ENCODE data around the gene PIP4K2C. TPM values are rescaled to one million over a fixed set of nuclear protein-coding genes. Genes with fewer than 3 reads are reported as not detected.

The PIP4K2C gene
- total and polyA plus RNA-seq, 10 of the 15 experiments (the other 5 are each of a cell fraction or from before 2014, with no cell fraction given) = 4.8 to 25.1 (median 14.9) TPM

DNA sequence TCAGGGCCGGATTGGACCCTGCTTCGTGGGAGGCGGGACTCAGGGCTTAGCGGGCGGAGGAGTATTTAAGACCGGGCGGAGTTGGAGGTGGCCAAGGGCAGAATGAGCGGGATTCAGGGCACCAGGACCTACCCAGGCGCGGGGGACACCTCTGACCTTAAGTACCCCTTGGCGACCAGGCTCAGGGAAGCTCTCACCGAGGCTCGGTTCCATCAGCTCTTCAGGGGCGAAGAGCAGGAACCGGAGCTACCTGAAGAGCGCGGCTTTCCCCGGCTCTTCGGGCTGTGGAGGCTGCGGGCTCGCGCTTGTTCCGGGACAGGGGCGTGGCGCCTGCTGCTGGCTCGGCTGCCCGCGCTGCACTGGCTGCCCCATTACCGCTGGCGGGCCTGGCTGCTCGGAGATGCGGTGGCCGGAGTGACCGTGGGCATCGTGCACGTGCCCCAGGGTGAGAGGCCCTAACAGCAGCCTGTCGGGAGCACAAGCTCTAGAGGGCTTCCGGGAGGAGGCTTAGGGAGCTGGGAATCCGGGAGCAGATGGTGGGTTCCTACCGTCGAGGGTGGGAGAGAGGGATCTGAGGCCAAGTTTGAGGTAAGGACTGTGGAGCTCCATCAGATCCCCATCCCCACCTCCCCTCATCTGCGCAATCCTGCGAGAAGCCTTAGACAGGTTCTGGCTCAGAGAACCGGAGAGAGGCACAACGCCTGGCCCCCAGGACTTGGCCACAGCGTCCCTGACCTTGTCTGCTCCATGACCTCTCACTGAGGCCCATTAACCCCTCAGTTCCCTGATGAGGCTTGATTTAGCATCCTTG is 28.6 kb downstream of the PIP4K2C start (continued):
- TF ChIP-seq, protein P1, sequence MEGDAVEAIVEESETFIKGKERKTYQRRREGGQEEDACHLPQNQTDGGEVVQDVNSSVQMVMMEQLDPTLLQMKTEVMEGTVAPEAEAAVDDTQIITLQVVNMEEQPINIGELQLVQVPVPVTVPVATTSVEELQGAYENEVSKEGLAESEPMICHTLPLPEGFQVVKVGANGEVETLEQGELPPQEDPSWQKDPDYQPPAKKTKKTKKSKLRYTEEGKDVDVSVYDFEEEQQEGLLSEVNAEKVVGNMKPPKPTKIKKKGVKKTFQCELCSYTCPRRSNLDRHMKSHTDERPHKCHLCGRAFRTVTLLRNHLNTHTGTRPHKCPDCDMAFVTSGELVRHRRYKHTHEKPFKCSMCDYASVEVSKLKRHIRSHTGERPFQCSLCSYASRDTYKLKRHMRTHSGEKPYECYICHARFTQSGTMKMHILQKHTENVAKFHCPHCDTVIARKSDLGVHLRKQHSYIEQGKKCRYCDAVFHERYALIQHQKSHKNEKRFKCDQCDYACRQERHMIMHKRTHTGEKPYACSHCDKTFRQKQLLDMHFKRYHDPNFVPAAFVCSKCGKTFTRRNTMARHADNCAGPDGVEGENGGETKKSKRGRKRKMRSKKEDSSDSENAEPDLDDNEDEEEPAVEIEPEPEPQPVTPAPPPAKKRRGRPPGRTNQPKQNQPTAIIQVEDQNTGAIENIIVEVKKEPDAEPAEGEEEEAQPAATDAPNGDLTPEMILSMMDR (IDR thresholded peaks at IDR 0.05 in 2 of 3, conservative IDR thresholded peaks at IDR 0.05 in 1 of 3; ENCODE audit: control insufficient read depth in 2 of 3, extremely low read depth in 1 of 3, insufficient read depth in 1 of 3, low read depth in 3 of 3, low read length in 3 of 3) = no peak
- TF ChIP-seq NR2C2 (IDR thresholded peaks at IDR 0.05; ENCODE audit: borderline replicate concordance, control insufficient read depth, insufficient read length, low read depth) = no peak

DNA sequence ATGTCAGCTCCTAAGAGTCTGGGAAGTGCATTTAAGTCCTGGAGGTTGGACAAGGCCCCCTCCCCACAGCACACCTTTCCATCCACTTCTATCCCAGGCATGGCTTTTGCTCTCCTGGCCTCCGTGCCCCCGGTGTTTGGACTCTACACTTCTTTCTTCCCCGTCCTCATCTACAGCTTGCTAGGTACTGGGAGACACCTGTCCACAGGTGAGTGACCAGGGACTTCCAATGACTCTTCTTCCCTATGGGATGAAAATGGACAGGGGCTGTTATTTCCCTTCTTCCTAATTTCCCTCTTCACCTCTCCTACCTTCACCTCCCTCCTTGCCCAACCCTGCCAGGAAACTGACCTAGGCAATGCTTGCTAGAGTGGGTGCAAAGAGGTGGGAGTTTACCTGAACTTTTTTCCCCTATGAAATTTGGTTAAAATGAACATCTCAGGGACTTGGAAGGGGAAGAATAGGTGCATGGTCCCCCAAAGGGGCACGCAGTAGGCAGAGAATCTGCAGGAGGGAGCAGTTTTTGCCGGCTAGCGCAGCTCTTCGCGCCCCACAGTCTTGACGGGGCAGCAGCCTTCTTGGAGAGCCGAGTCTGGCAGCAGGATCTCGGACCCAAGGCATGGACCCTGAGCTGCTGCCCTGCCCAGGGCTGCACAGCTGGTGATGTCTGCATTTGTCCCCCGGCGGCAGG is 29.4 kb downstream of the PIP4K2C start:
- ChIA-PET SMC1A (ENCODE audit: uncharacterized antibody, unreplicated experiment) (interaction anchor here (0.9 to 1.9 kb wide), 8 partner anchors 27 to 162 kb away, joined by 3 to 7 read pairs (median 4); partner anchors contain the start of gene PIP4K2C), POLR2A (interaction anchor here (1.0 to 1.2 kb wide), 2 partner anchors 9 to 38 kb away, joined by 3 read pairs; partner anchors contain the start of gene ARHGEF25), CTCF (interaction anchor here (0.6 to 7.8 kb wide), 17 partner anchors 9 to 162 kb away, joined by 3 to 119 read pairs (median 5); partner anchors contain the start of genes ARHGEF25, DCTN2 and PIP4K2C), RAD21 (ENCODE audit: unreplicated experiment) (interaction anchor here (1.1 to 2.9 kb wide), 2 partner anchors 37 to 161 kb away, joined by 4 to 28 read pairs; partner anchors contain the start of gene GLI1)
- no TSS peak for BruUV-seq (replicated peaks)
- 10% methylated on average over 13 of the region's 13 CpGs for WGBS (ENCODE audit: insufficient coverage, insufficient replicate concordance, low lambda C conversion rate, missing lambda C conversion rate)
- peaks cover 24 to 25% of the 10 kb centered on the region in 2 experiments; a peak in 3 of 4 replicates for H3K27me3 ChIP-seq (replicated peaks in 1 of 2; ENCODE audit: control insufficient read depth in 2 of 2, insufficient read depth in 2 of 2, low read length in 1 of 2)
- intact Hi-C loops (cut with micrococcal nuclease; ENCODE audit: unreplicated experiment) = loop anchor here (5.0 kb wide), 1 partner anchor 163 kb away; the partner anchor contains the start of genes GLI1 and INHBE
- ATAC-seq (no peak), FAIRE-seq (no peak), DNase-seq (ENCODE audit: low read depth, low spot score) (no peak)
- H3K9ac ChIP-seq (ENCODE audit: control insufficient read depth, insufficient read depth, low read length) = no peak overlapping the region
- H3K79me2 ChIP-seq (ENCODE audit: control insufficient read depth, insufficient read depth, low read length) = no peaks in the 10 kb centered on the region
- no peak overlapping the region for H2AFZ ChIP-seq (ENCODE audit: control insufficient read depth, low read depth, low read length)
- no peak overlapping the region for H3K4me2 ChIP-seq (ENCODE audit: control insufficient read depth, insufficient read depth)
- H3K4me3 ChIP-seq = no peak overlapping the region
- in situ Hi-C loops (cut with MboI) = no loop called here
- H3K36me3 ChIP-seq (ENCODE audit: control insufficient read depth in 2 of 2, insufficient read depth in 2 of 2, low read length in 1 of 2) = no peaks in the 10 kb centered on the region
- H3K9me3 ChIP-seq (replicated peaks; ENCODE audit: control insufficient read depth, insufficient read depth, low read length) = no peaks in the 10 kb centered on the region
- no peak overlapping the region for H3K27ac ChIP-seq (ENCODE audit: control insufficient read depth, insufficient read depth)
- H3K4me1 ChIP-seq (ENCODE audit: control insufficient read depth, insufficient read depth, low read length) = peaks cover 6% of the 10 kb centered on the region
- no peaks in the 10 kb centered on the region for H4K20me1 ChIP-seq (ENCODE audit: control insufficient read depth, insufficient read depth)
- TF ChIP-seq IRF4 (IDR thresholded peaks at IDR 0.05; ENCODE audit: low read depth, low read length) (no peak), MYB (IDR thresholded peaks at IDR 0.05; ENCODE audit: borderline replicate concordance, low read depth, low read length) (no peak), ASH2L (IDR thresholded peaks at IDR 0.05; ENCODE audit: borderline replicate concordance, low read depth) (no peak), GATAD2B (conservative IDR thresholded peaks at IDR 0.05; ENCODE audit: low read depth) (no peak), EGR1 (IDR thresholded peaks at IDR 0.05; ENCODE audit: borderline replicate concordance in 1 of 2, low read depth in 2 of 2, low read length in 2 of 2) (no peak), RELA (IDR thresholded peaks at IDR 0.05; ENCODE audit: borderline replicate concordance, partially characterized antibody) (no peak), HDGF (IDR thresholded peaks at IDR 0.05) (no peak), ATF7 (IDR thresholded peaks at IDR 0.05; ENCODE audit: low read depth) (no peak), STAT3 (IDR thresholded peaks at IDR 0.05; ENCODE audit: low read depth, low read length) (no peak)
- TF ChIP-seq, protein P1 (IDR thresholded peaks at IDR 0.05 in 2 of 3, conservative IDR thresholded peaks at IDR 0.05 in 1 of 3; ENCODE audit: control insufficient read depth in 2 of 3, extremely low read depth in 1 of 3, insufficient read depth in 1 of 3, low read depth in 3 of 3, low read length in 3 of 3) = no peak
- TF ChIP-seq, protein P2, sequence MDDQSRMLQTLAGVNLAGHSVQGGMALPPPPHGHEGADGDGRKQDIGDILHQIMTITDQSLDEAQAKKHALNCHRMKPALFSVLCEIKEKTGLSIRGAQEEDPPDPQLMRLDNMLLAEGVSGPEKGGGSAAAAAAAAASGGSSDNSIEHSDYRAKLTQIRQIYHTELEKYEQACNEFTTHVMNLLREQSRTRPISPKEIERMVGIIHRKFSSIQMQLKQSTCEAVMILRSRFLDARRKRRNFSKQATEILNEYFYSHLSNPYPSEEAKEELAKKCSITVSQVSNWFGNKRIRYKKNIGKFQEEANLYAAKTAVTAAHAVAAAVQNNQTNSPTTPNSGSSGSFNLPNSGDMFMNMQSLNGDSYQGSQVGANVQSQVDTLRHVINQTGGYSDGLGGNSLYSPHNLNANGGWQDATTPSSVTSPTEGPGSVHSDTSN (IDR thresholded peaks at IDR 0.05; ENCODE audit: insufficient replicate concordance, low read depth, low read length) = no peak
